ENCODE data around the gene ELP4.

- TF ChIP-seq GATA3 (IDR thresholded peaks at IDR 0.05; ENCODE audit: low read depth, low read length) (no peak), GATA2 (IDR thresholded peaks at IDR 0.05; ENCODE audit: low read depth, low read length) (no peak)
Measured at GRCh38 chr11:31761636-31762035, 252.1 kb downstream of the ELP4 start.

Data from SH-SY5Y (cell line).